ACHN (cell line): Measurements from ENCODE around the gene RETN.

Experiments
- DNase-seq: peaks from one replicate; pipeline ENCODE4 v3.0.0-alpha.2; 2015
- in situ Hi-C: cut with HindIII; loops from 2 replicates; pipeline ENCODE4 v1.10.0; 2017; ENCODE audit warnings: low sequenced_read_pairs, low pct_ligation_motif_present, low pct_unique_long_range_greater_than_20kb

RETN gene

DNA sequence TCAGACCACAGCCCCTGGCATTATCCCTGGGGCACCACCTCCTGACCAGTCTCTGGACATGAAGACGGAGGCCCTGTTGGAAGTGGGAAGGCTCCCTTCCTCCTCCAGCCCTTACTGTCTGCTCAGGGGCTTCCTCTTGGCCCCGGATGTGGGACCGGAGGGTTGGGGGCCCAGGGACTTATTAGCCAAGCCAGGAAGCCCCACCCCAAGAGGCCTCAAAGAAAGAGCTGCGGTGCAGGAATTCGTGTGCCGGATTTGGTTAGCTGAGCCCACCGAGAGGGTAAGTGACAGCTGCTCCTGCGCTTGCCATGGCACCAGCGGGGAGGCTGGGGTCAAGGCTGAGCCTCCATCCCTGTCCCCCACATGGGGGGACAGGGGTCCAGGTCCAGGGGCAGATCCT is at the start of gene RETN:
RETN (plus strand) TSS at position 208 of the 400 bp plus-strand sequence. CDS start 278 bp downstream, outside the sequence.
- DNase-seq, result no peak
- in situ Hi-C loops, result no loop called here

DNA sequence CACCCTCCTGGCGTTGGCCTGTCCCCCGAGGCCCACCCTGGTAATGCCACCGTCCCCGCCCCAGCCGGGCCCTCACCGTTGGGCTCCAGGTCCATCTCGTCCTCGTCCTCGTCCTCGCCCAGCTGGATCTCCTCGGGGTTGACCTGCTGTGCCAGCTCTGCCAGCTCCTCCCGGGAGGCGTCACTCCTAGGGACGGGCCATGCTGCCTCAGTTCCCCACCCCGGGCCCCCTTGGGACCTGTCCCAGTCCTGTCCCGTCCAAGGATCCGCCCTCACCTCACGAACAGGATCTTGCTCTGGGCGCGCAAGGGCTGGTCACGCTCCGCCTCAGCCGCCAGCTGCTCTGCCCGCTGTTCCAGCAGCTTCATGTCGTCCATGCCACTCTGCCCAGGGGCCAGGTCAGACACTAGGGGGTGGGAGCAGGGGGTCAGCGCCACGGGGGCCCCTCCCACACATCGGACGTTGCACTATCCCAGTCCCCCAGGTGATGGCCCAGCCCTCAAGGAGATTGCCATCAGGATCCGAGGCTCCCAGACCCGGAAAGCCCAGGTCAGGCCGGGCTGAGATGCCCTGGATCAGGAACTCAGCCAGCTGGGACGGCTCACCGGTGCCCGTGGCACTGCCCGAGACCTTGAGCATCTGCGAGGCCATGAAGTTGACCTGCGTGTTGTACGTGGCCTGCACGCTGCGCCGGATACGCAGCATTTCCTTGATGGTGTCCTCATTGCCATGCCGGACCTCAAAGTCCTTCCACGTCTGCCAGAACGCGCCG is 49.0 kb upstream of the RETN start:
- no peak for DNase-seq
- in situ Hi-C loops, result no loop called here

GRCh38 chr19:7620442-7621412 is 48.1 kb upstream of the RETN start:
- in situ Hi-C loops, result no loop called here
- no peak for DNase-seq

DNA sequence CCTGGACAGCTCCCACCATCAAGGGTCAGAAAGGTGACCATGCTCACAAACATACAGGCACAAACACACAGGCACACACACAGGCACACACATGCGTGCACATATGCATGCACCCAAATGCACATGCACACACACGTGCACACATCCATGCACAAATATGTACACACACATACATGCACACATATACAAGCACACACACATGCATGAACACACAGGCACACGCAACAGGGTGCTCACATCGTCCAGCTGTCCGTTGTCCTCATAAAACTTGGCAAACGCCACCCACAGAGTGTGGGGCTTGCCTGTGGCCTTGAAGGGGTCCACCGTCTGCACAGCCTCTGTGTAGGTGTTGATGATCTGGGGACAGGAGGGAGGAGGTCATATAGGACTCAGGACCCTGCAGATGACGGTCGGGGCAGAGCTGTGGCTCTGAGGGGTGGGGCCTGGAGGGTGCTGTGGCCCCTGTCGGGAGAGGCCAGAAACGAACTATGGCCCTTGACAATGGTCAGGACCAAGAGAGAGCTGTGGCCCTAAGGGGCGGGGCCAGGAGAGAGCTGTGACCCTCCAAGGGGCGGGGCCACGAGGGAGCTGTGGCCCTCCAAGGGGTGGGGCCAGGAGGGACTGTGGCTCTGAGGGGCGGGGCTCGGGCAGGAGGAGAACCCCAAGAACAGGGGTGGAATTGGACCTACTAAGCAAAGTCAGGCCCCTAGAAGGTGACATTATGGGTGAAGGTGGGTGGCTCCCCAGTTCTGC is 45.7 kb upstream of the RETN start:
- in situ Hi-C loops, result no loop called here
- no peak for DNase-seq

DNA sequence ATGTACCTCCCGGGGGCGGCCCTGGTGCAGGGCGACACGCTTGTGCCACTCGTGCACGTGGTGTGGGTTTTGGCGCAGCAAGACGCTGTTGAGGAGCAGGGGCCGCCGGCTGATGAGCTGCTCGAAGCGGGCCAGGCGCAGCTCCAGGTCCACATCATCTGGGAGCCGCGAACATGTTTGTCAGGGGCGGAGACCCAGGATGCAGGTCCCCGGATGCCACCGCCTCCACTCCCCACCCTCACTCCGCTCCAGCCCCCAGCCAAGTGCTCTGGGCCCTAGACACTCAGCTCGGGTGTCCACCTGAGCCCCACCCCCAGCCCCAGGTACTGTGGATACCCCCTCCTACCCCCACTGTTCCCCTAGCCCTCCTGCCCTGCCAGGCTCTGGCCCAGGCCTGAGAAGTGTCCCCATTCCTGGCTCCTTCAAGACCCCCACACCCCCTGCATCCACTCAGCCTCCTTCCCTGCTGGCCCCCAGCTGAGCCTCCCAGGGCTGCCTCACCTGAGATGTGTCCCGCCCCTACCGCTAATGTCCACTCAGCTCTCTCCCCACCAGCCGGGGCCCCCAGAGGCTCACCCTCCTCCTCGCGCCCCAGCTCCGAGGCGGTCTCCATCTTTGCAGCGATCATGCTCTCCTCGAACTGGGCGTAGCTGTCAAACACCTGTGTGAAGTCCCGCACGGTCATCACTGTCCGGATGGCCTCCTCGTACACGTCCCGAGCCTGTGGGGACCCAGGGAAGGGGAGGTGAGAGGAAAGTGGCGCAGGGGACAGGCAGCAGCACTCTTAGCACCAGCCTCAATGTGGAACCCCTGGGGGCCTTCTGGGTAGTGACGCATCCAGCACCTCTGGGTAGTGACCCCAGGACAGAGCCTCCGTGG is 44.9 kb upstream of the RETN start:
- in situ Hi-C loops, result no loop called here
- DNase-seq, result no peak

DNA sequence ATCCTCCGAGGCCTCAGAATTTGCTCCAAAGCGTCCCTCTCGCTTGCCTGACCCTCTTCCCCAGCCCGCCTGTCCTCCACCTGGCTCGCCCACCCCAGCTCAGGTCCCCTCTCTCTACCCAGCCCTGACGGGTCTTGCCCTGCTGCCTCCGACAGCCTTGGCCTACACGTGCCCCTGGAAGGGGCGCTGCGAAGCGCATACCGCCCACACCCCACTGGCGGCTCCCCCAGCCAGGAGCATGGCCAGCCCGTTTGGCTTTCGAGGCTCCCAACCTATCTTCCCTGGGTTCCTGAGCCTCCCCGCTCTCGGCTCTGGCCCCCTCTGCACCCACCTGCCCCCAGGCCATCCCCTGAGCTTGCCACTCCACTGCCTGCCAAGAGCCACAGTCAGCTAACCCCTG is 44.0 kb upstream of the RETN start:
- in situ Hi-C loops, result no loop called here
- DNase-seq, result no peak

DNA sequence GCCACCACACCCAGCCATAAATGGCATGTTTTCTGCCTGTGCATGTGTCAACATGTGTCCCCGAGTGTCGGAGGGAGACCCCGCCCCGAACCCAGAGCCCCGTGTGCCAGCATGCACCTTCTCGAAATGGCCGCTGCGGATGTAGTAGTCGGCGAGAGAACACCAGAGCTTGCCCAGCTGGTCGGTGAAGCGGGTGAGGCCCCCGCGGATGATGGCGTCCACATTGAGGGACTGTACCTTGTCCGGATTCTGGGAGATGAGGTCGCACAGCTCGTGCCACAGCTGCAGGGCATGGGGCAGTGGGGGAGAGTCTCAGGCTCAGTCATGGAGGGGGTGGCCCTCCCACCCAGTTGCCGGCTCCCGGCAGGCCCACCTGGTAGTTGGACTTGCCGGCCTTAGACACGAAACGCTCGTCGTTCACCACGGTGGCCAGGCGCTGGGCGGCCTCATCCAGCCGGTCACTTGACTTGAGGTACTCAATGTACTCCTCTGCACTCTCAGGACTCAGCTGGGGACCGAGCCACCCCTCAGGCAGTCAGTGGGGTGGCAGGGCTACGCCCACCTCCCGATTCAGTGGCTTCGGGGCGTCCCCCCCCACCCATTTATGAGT is 43.0 kb upstream of the RETN start:
- no peak for DNase-seq
- in situ Hi-C loops, result no loop called here

DNA sequence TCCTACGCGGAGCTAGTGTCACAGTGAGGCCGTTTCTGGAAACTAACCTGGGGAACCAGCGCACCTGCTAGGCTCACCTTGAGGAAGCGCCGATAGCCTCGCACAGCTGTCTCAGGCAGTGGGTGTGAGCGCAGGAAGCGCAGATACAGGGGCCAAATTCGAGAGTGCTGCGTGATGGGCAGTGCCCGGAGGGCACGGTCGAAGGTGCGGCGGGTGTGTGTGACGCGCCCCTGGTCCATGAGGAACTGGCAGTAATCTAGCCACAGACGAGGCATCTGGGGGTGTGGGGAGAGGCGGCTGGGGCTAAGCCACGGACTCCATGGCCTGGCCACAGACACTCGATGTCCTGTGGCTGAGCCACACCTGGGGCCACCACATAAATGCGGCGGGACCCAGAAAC is 41.7 kb upstream of the RETN start:
- DNase-seq, result no peak
- in situ Hi-C loops, result no loop called here

DNA sequence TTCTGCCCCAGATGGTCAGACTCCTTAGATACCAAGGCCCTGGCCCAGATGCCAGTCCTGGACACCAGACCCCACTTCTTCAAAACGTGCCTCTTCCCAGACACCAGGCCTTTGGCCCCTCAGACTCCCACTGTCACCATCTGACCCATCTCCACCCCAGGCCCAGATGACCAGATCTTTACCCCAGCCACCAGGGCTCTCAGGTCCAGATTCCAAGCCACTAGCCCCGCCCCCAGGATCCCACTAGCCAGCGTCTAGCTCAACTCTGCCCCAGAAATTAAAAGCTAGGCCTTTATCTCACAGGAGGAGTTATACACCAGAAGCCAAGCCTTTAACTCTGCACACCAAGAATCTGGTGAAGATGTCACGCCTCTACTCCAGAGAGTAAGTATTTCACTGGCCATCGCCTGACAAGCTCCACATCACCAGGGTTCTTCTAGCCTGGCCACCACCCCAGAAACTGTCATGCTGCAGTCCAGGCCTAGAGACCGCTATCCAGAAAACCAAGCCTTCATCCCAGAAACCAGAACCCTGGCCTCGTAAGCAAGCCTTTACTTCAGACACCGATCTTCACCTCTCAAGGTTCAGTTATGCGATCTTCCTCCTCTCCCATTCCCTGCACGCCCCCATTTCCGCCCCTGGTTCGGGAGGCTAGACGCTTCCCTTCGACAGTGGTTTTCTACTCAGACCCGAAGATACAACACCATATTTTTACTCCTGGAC is 40.1 kb upstream of the RETN start:
- no peak for DNase-seq
- in situ Hi-C loops, result no loop called here

- DNase-seq, result peak; percentile 97
Measured at GRCh38 chr19:7629347-7630054, 39.3 kb upstream of the RETN start, which contains the start of the genes PET100 and XAB2. PET100 (plus strand) TSS chr19:7629793; CDS start chr19:7629834, 41 bp downstream. XAB2 (minus strand) TSS chr19:7629545; CDS start chr19:7629527, 18 bp downstream.

GRCh38 chr19:7631577-7631976 is 37.3 kb upstream of the RETN start:
- no peak for DNase-seq
- in situ Hi-C loops, result no loop called here

More at GRCh38 chr19:7629347-7630054, 39.3 kb upstream of the RETN start, which contains the start of the genes PET100 and XAB2:
- in situ Hi-C loops, result no loop called here

DNA sequence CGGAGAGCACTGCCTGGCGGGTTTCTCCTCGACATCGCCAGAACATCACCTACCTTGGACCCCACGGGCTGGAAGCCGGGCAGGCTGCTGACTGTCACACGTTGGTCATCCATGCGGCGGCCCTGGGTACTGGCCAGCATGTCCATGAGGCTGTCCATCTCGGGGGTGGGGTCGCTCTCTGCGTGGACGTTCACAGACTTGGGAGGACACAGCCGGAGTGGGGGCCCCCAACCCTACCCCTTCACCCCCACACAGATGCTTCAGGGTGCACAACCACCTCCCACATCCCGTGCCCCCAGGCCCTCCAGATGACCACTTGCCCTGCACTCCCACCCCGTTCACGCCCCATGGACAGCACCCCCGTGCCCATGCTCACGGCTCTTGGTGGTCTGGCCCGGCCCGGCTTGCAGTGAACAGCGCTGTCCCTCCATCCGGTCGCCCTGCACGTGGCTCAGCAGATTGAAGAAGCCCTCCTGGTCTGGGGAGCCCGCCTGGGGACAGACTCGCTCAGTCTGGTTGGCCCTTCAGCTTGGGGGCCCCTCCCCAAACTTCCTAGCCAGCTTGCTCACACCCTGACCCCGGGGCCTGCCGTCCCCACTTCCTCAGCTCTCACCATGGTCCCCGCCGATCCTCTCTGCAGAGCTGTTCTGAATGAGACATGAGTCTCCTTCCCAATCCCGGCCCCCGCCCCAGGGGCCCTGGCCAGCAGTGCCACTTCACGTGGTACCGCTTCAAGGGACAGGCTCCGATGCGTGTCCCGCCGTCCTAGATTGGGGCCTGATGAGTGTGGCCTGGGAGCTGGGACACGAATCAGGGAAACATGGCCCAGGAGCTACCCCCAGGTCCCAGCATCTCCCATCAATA is 36.3 kb upstream of the RETN start:
- in situ Hi-C loops, result no loop called here
- DNase-seq, result no peak

- DNase-seq, result no peak
- in situ Hi-C loops, result no loop called here
Measured at GRCh38 chr19:7633698-7634097, 35.2 kb upstream of the RETN start, which contains the start of gene PCP2. PCP2 (minus strand) TSS chr19:7633719; CDS start chr19:7633457, 262 bp downstream.

- in situ Hi-C loops, result no loop called here
- no peak for DNase-seq
Measured at GRCh38 chr19:7635670-7636069, 33.2 kb upstream of the RETN start.

DNA sequence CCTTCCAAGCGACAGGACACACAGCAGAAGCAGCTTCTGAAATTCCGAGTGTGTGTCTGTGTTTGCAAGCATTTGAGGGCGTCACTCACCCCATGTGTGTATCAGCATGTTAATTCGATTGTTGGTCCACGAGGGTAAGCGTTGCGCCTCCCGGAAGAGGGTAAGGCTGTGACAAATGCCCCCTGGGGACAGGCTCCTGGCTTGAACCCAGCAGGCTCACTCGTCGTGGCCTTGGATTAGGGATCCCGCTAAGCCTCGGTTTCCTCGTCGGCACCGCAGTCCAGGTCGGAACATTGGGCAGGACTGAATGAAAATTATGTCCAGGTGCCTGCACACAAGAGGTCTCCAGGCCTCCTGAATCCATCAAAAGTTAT is 32.5 kb upstream of the RETN start:
- DNase-seq, result no peak
- in situ Hi-C loops, result no loop called here
